HepG2 (cell line): ENCODE data around the gene BLVRB. TPM values are rescaled to one million over a fixed set of nuclear protein-coding genes. Genes with fewer than 3 reads are reported as not detected.

Source experiments
- CC2D1A ChIP-seq: sonication (generic); formaldehyde crosslinking; IDR thresholded peaks from 2 replicates; pipeline ENCODE4 v1.8.1; 2023; ENCODE audit warnings: mild to moderate bottlenecking, missing genetic modification reagents
- HIC2 ChIP-seq: sonication (generic); formaldehyde crosslinking; IDR thresholded peaks from 2 replicates; pipeline ENCODE4 v1.9.0; 2022; ENCODE audit warnings: low read depth, missing genetic modification reagents
- KLF9 ChIP-seq: IDR thresholded peaks from 2 replicates; pipeline ENCODE4 v1.6.1; 2016; ENCODE audit warnings: low read depth
- MTF1 ChIP-seq: sonication (generic); formaldehyde crosslinking; IDR thresholded peaks from 2 replicates; pipeline ENCODE4 v1.5.0; 2020; ENCODE audit warnings: missing genetic modification reagents
- NCOR1 ChIP-seq: fragments of 200-600 bp; sonication (generic); IDR thresholded peaks from 2 replicates; pipeline ENCODE4 v1.7.0; 2017; ENCODE audit warnings: antibody characterized with exemption, low read length, borderline replicate concordance
- PLRG1 ChIP-seq: fragments of 450-650 bp; conservative IDR thresholded peaks from 2 replicates; pipeline ENCODE4 v1.6.1; 2016
- REST ChIP-seq, 2 experiments: IDR thresholded peaks; 2 replicates each; pipeline ENCODE4 v1.6.1; 2011 to 2012; ENCODE audit warnings: low read length in 2 of 2, borderline replicate concordance in 1 of 2, low read depth in 1 of 2, mild to moderate bottlenecking in 1 of 2, moderate library complexity in 1 of 2
- RNF2 ChIP-seq: fragments of 450-650 bp; conservative IDR thresholded peaks from 2 replicates; pipeline ENCODE4 v1.6.1; 2016; ENCODE audit warnings: low read depth
- SALL1 ChIP-seq: sonication (generic); formaldehyde crosslinking; IDR thresholded peaks from 2 replicates; pipeline ENCODE4 v1.8.0; 2022; ENCODE audit warnings: mild to moderate bottlenecking, missing genetic modification reagents
- SMAD9 ChIP-seq: sonication (generic); formaldehyde crosslinking; IDR thresholded peaks from 2 replicates; pipeline ENCODE4 v1.5.1; 2020; ENCODE audit warnings: mild to moderate bottlenecking, missing genetic modification reagents
- TGIF2 ChIP-seq: IDR thresholded peaks from 2 replicates; pipeline ENCODE4 v1.6.1; 2016; ENCODE audit warnings: control low read depth, missing compliant biosample characterization
- ZNF317 ChIP-seq: sonication (generic); formaldehyde crosslinking; IDR thresholded peaks from 2 replicates; pipeline ENCODE4 v1.5.0; 2020; ENCODE audit warnings: mild to moderate bottlenecking, missing genetic modification reagents
- ZNF33B ChIP-seq: sonication (generic); formaldehyde crosslinking; IDR thresholded peaks from 2 replicates; pipeline ENCODE4 v1.5.1; 2020; ENCODE audit warnings: mild to moderate bottlenecking, missing genetic modification reagents
- ZNF609 ChIP-seq: sonication (generic); formaldehyde crosslinking; IDR thresholded peaks from 2 replicates; pipeline ENCODE4 v1.4.0; 2020; ENCODE audit warnings: mild to moderate bottlenecking, missing genetic modification reagents, borderline replicate concordance
- ZNF781 ChIP-seq: sonication (generic); formaldehyde crosslinking; IDR thresholded peaks from 2 replicates; pipeline ENCODE4 v1.5.1; 2020; ENCODE audit warnings: borderline replicate concordance, mild to moderate bottlenecking, missing genetic modification reagents; ENCODE audit errors: not compliant biosample characterization
- polyA plus RNA-seq, 8 experiments: library from polyadenylated mRNA; depleted of rRNA in 3 of 8; stranded (reverse) in 7 of 8; unstranded in 1 of 8; fragments of >200 nt; fragmentation: Illumina TruSeq in 4 of 8; extraction: Trizol in 4 of 8; gene quantifications; 2 replicates each; pipeline versions ENCODE4 v1.2.1 to v1.2.3, GENCODE V29; 2011 to 2016; ENCODE audit warnings: low read depth in 4 of 8, missing spikeins in 1 of 8, mixed read lengths in 1 of 8; ENCODE audit not compliant: insufficient read depth in 1 of 8
- total RNA-seq, 5 experiments: library from RNA; depleted of rRNA; stranded (reverse); fragments of >200 nt; fragmentation: Illumina TruSeq; extraction: Trizol; gene quantifications; 2 replicates each; pipeline ENCODE4 v1.2.3, GENCODE V29; 2016; ENCODE audit warnings: low read depth in 1 of 5
- TF ChIP-seq, protein P1 (sequence below): sonication (generic); formaldehyde crosslinking; IDR thresholded peaks from 2 replicates; pipeline ENCODE4 v1.4.0; 2020; ENCODE audit warnings: missing genetic modification reagents

BLVRB gene
- total and polyA plus RNA-seq, 2 of the 13 experiments (the other 11 are each of a cell fraction or from before 2014, with no cell fraction given), result 25.9 to 51.4 TPM

DNA sequence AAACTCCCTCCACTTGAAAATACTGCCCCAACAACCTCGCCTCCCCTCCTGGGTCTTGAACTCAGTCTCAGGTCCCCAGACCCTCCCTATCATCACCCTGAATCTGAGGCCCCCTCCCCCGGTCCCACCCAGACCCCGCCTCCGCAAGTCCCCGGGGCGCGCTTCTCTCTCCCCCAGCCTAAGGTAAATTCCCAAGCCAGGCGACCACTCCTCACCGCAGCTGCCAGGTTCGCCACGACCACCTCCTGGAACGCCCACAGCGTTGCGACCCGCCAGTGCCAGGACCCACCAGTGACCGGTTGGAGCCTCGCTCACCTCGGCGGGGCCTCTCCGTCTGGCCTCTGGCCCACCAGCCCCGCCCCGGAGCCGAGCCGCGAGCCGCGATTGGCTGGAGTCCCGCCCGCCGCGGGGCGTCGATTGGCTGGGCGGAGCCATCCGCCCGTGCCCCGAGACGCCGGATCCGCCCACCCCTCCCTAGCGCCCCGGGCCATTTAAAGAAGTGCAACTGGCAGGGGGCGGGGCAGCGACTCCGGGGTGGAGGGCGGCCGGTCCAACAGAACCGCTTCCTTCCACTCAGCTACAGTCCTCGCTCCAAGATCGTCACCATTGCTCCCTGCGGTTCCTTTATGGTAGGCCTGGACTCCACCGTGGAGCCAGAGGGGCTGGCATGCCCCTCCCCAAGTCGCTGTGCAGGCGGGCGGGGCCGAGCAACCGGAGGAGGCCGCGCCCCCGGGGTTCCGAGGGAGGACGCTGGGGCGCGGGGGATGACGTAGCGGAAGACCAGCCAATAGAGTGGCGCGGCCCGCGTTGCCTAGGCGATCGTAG is 21.3 kb downstream of the BLVRB start, which contains the start of gene SERTAD3 (continued):
- peak; percentile 29; the same call in 1 of the 2 replicates for TF ChIP-seq ZNF609 (CRISPR knock-in tag)
- no peak for TF ChIP-seq SMAD9 (CRISPR knock-in tag)
- no peak for TF ChIP-seq MTF1
- TF ChIP-seq ZNF781 (CRISPR knock-in tag), result peak; percentile 41
- TF ChIP-seq REST (IDR thresholded peaks at IDR 0.05; ENCODE audit: borderline replicate concordance in 1 of 2, low read depth in 1 of 2, low read length in 2 of 2), result peak in 1 of 2 experiments; percentile 36; a peak in 1 of 4 replicates
- TF ChIP-seq HIC2 (CRISPR knock-in tag), result no peak
- 0 out of 2 replicates have a peak, but pooled peaks have one; percentile 42 for TF ChIP-seq ZNF317 (CRISPR knock-in tag)
- TF ChIP-seq PLRG1, result no peak
- 0 out of 2 replicates have a peak, but pooled peaks have one; percentile 64 for TF ChIP-seq ZNF33B (CRISPR knock-in tag)
- peak; percentile 94; the same call in 1 of the 2 replicates for TF ChIP-seq KLF9
- TF ChIP-seq NCOR1, result peak; percentile 30; the same call in 1 of the 2 replicates
- TF ChIP-seq, protein P1, sequence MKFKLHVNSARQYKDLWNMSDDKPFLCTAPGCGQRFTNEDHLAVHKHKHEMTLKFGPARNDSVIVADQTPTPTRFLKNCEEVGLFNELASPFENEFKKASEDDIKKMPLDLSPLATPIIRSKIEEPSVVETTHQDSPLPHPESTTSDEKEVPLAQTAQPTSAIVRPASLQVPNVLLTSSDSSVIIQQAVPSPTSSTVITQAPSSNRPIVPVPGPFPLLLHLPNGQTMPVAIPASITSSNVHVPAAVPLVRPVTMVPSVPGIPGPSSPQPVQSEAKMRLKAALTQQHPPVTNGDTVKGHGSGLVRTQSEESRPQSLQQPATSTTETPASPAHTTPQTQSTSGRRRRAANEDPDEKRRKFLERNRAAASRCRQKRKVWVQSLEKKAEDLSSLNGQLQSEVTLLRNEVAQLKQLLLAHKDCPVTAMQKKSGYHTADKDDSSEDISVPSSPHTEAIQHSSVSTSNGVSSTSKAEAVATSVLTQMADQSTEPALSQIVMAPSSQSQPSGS (CRISPR knock-in tag), result peak; percentile 69
- TF ChIP-seq TGIF2, result peak; percentile 20; the same call in 1 of the 2 replicates
- peak; percentile 69 for TF ChIP-seq SALL1
- no peak for TF ChIP-seq CC2D1A (CRISPR knock-in tag)
- TF ChIP-seq RNF2, result no peak
